Colon (tissue), 2 donors: Measurements from ENCODE around the gene CD101.
A peak's percentile ranks its signal among the peaks of the same experiment; 100 is the strongest.

ENCODE experiments used
- FAIRE-seq: peaks from 2 replicates; lab custom pipeline; 2012; peaks lifted over from hg19 to GRCh38; lab: Jason Lieb, UNC
- donor health status: control.
- donor health status: control.

The CD101 gene

GRCh38 chr1:117054068-117054467, 52.5 kb downstream of the CD101 start:
- FAIRE-seq = no peak

- no peak for FAIRE-seq
These were observed 57.2 kb downstream of the CD101 start for GRCh38 chr1:117058810-117059209.

- no peak for FAIRE-seq
These were observed 57.7 kb downstream of the CD101 start for GRCh38 chr1:117059334-117059677.

- peak; percentile 80 for FAIRE-seq
These were observed 58.3 kb downstream of the CD101 start, which contains the start of gene TTF2 for GRCh38 chr1:117059678-117060440. Gene TTF2 (plus strand): TSS chr1:117060326. CDS start chr1:117060347, 21 bp downstream.

GRCh38 chr1:117060441-117061317, 59.1 kb downstream of the CD101 start:
- FAIRE-seq = no peak

- FAIRE-seq = no peak
These were observed 60.4 kb downstream of the CD101 start for GRCh38 chr1:117061986-117062415.

GRCh38 chr1:117066367-117066766, 64.8 kb downstream of the CD101 start:
- no peak for FAIRE-seq

- no peak for FAIRE-seq
These were observed 66.2 kb downstream of the CD101 start for GRCh38 chr1:117067533-117068370.

- no peak for FAIRE-seq
These were observed 67.0 kb downstream of the CD101 start for GRCh38 chr1:117068580-117068979.

- no peak for FAIRE-seq
These were observed 67.8 kb downstream of the CD101 start for GRCh38 chr1:117069220-117069844.

GRCh38 chr1:117070124-117070523, 68.6 kb downstream of the CD101 start:
- FAIRE-seq = no peak

GRCh38 chr1:117076648-117077047, 75.1 kb downstream of the CD101 start:
- no peak for FAIRE-seq

- FAIRE-seq = no peak
These were observed 75.7 kb downstream of the CD101 start for GRCh38 chr1:117077267-117077666.

GRCh38 chr1:117079737-117080136, 78.2 kb downstream of the CD101 start:
- FAIRE-seq = no peak

- no peak for FAIRE-seq
These were observed 82.7 kb downstream of the CD101 start for GRCh38 chr1:117084231-117084630.
